ENCODE data around the gene ALKBH7.
"Not testable (repeated sequence)": the region's sequence is repeated elsewhere in the genome, so short reads cannot be mapped to it uniquely, and the experiment has no call there.

ALKBH7 gene

GRCh38 chr19:6372594-6373095 lies at the start of gene ALKBH7:
TSS of gene ALKBH7 (plus strand) at chr19:6372794. CDS start at chr19:6372821, 27 bp downstream.
- DNase-seq = peak; percentile 97

- no peak for DNase-seq
Observed at GRCh38 chr19:6324757-6325156, 47.8 kb upstream of the ALKBH7 start.

GRCh38 chr19:6325614-6326013 lies 47.0 kb upstream of the ALKBH7 start:
- DNase-seq = no peak

GRCh38 chr19:6326815-6327214 lies 45.8 kb upstream of the ALKBH7 start:
- no peak for DNase-seq

- DNase-seq = no peak
Observed at GRCh38 chr19:6333439-6333838, 39.2 kb upstream of the ALKBH7 start, which contains the start of gene ACER1. TSS of gene ACER1 (minus strand) at chr19:6333612. CDS start at chr19:6333551, 61 bp downstream.

- no peak for DNase-seq
Observed at GRCh38 chr19:6334490-6335285, 37.9 kb upstream of the ALKBH7 start.

- DNase-seq = no peak
Observed at GRCh38 chr19:6340493-6341201, 31.9 kb upstream of the ALKBH7 start.

GRCh38 chr19:6343462-6343861 lies 29.1 kb upstream of the ALKBH7 start:
- no peak for DNase-seq

- DNase-seq = not testable (repeated sequence)
Observed at GRCh38 chr19:6349271-6349670, 23.3 kb upstream of the ALKBH7 start.

- no peak for DNase-seq
Observed at GRCh38 chr19:6350688-6351087, 21.9 kb upstream of the ALKBH7 start.

GRCh38 chr19:6352381-6353165 lies 20.0 kb upstream of the ALKBH7 start:
- DNase-seq = no peak

GRCh38 chr19:6354098-6354674 lies 18.4 kb upstream of the ALKBH7 start:
- no peak for DNase-seq

GRCh38 chr19:6355321-6356040 lies 17.1 kb upstream of the ALKBH7 start:
- not testable (repeated sequence) for DNase-seq

GRCh38 chr19:6357174-6357573 lies 15.4 kb upstream of the ALKBH7 start:
- no peak for DNase-seq

GRCh38 chr19:6358003-6358402 lies 14.6 kb upstream of the ALKBH7 start:
- no peak for DNase-seq

- no peak for DNase-seq
Observed at GRCh38 chr19:6359568-6360341, 12.8 kb upstream of the ALKBH7 start.

- DNase-seq = not testable (repeated sequence)
Observed at GRCh38 chr19:6360445-6360844, 12.1 kb upstream of the ALKBH7 start.

- not testable (repeated sequence) for DNase-seq
Observed at GRCh38 chr19:6360857-6361216, 11.8 kb upstream of the ALKBH7 start.

- DNase-seq = no peak
Observed at GRCh38 chr19:6362027-6362350, 10.6 kb upstream of the ALKBH7 start.

GRCh38 chr19:6362351-6362801 lies 10.2 kb upstream of the ALKBH7 start:
- no peak for DNase-seq

- DNase-seq = no peak
Observed at GRCh38 chr19:6364353-6364752, 8.2 kb upstream of the ALKBH7 start.
